HG03378 (cell line): ENCODE results near the gene SNRPD3.

ENCODE experiments used
- ATAC-seq: cut with Tn5 transposase; IDR thresholded peaks from one replicate; pipeline ENCODE4 v1.9.1; 2021; ENCODE audit warnings: mild to moderate bottlenecking, moderate library complexity; ENCODE audit not compliant: unreplicated experiment

The SNRPD3 gene

DNA sequence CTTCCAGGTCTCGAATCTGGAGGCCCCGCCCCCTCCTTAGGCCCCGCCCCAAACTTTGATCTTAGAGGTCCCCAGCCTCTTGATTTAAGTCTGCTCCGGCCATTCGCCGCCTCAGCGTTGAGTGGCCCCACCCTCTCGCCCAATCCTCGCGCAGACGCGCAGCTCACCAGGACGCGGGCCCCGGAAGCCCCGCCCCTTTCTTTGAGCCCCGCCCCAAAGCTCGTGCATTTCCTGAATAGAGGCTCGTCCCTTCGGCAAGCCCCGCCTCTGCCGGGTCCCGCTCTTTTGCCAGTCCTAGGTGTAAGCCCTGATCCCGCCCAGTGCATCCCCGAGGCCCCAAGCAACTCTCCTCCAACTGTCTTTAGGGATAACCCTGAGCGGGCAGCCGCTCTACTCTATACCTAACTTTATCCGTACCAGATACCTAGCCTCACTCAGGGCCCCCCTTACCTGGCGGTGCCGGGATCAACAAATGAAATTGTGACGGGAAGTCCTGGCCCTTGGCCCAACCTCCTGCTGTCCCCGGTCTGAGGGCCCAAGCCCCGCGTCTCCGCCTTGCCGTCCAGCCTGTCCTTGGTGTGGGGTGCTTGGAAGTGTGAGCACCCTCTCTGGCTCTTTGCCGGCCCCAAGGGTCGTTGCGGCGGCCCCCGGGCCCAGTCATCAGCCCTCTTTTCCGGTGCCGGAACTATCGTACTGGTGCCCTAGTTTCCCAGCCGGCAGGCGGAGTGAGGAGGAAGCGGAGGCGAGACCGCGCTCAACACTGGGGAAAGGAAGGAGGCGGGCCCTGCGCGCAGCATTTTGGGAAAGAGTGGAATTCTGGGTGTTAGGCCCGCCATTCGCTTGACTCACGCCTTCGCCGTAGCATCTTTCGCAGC is at the start of gene SNRPD3:
Gene SNRPD3 (plus strand): TSS at position 835 of the 875 bp plus-strand sequence. CDS start 1,676 bp downstream, outside the sequence.
- peak; percentile 60 for ATAC-seq

DNA sequence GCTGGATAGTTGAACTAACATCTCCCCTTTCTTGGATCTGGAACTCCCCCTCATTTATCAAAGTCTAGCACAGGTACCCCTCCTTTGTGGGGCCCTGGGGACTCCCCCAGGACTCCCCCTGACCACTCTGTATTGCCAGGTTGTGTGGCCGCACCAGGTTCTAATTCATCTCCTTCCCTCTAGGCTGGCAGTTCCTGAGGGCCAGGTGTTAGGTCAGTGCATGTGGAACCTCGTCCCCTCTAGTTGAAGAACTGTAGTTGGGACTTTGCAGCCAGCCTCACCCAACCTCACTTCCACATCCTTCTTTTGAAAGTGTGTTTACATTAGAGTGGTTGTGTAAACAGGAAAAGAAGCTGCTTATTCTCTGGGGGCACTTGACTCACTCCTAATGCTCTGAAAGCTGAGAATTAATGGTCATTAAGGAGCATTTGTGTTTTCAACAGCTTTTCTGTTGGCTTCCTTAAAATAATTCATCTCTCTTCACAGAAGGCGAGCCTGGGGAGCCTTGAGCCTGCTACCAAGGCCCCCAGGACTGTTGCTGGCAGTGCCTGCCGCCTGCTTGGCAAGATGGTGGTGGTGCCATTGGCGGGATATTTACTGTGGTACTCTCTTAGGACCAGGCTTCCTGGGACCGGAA is 48.9 kb upstream of the SNRPD3 start:
- no peak for ATAC-seq

GRCh38 chr22:24507716-24508115 is 48.1 kb upstream of the SNRPD3 start:
- ATAC-seq, result no peak

DNA sequence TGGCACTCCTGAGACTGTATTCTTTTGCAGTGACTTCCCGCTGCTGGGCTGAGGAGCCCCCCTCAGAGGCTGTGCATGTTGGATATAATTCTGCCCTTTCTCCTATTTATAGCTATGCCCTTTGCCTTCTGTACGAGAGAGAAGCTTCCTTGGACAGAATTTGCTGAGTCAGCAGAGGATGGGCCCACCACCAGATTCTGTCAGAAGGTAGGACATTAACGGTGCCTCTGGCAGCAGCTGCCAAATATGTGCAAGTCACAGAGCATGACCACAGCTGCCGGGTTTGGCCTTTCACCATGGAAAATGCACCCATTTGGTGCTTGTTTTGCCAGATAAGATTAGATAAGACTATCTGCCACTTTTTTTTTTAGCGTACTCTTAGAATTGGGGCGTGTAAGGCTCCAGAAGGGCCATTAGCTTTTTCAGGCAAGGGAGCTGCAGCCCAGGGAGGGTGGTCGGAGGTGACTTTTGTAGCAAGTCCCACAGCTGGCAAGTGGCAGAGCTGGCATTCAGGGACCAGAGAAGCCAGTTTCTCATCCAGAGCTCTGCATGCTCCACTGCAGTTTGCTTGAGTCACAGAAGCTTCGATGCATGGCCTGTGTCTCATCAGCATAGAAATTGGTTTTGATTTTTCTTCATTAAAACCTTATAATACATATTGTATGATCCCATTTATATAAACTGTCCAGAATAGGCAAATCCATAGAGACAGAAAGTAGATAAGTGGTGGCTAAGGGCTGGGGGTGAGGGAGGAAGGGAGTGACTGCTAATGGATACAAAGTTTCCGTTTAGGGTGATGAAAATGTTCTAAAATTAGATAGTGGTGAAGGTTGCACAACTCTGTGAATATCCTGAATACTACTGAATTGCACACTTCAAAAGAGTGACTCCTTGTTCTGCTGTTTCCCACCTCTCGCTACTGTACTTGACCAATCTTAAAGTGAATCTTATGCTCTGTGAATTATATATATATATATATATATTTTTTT is 44.9 kb upstream of the SNRPD3 start:
- no peak for ATAC-seq

GRCh38 chr22:24512043-24512442 is 43.8 kb upstream of the SNRPD3 start:
- ATAC-seq, result no peak

DNA sequence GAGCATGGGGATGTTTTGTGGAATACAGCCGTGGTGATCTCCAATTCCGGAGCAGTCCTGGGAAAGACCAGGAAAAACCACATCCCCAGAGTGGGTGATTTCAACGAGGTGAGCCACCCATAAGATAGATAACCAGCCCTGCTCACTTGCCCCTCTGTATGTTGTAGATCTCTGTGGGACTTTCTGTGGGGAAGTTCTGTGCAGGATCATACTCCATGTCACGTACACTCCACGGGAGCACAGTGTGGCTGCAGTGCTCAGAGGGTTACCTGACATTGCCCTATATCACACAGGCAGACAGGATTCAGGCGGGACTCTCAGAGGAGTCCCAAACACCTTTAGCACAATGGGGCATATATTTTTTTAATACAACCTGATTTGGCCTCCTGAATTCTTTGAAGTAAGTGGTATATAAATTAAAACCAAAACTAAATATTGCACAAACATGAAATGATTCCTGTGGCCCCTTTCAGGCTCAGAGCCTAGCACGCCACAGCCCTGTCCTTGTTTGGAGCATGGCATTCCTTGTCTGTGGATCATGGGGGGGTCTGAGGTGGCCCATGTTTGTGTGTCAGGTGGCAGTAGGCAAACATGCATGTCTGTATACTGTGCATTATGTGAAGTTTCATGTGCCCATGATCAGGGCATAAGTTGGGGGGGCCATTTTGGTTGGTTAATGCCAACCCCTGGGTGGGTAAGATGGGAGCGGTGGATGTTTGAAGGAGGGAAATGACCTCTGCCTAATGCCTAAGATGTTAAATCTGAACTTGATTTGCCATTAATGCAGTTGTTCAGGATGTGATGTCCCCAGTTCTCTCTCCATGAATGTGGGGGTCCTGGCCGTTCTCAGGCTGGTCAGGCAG is 42.2 kb upstream of the SNRPD3 start:
- ATAC-seq, result no peak

GRCh38 chr22:24514241-24515026 is 41.4 kb upstream of the SNRPD3 start:
- ATAC-seq, result no peak

DNA sequence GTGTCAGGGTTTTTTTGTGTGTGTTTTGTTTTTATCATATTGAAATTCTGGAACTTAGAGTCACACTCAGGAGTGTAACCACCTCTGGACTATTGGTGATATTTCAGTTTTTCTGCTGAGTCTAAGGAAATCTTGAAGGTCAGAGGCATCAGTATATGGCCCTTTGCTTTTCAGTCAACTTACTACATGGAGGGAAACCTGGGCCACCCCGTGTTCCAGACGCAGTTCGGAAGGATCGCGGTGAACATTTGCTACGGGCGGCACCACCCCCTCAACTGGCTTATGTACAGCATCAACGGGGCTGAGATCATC is 40.8 kb upstream of the SNRPD3 start:
- no peak for ATAC-seq

DNA sequence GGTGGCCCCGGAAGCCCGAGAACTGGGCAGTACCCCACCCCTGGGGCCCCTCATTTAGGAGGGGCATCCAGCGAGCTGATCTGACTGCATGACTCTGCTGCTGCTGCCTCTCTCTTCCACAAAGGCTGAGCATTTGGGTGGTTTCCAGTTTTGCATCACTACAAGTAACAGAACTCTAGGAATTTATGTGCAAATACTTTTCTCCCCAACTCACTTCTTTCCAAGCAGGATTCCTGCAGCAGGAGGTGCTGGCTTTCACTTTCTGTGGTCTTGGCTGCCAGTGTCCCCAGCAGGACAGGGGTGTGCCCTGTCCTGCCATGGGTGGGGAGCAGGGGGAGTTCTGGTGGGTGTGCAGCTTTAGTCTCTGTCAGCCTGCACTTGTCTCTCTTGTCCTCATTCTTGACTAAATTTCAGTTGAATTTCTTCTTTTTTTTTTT is 39.5 kb upstream of the SNRPD3 start:
- ATAC-seq, result no peak

GRCh38 chr22:24517446-24517845 is 38.4 kb upstream of the SNRPD3 start:
- no peak for ATAC-seq

GRCh38 chr22:24518228-24518627 is 37.6 kb upstream of the SNRPD3 start:
- no peak for ATAC-seq

GRCh38 chr22:24518771-24519485 is 36.9 kb upstream of the SNRPD3 start:
- no peak for ATAC-seq

GRCh38 chr22:24519496-24519895 is 36.3 kb upstream of the SNRPD3 start:
- no peak for ATAC-seq

- ATAC-seq, result no peak
Measured at GRCh38 chr22:24521791-24522245, 34.0 kb upstream of the SNRPD3 start.

DNA sequence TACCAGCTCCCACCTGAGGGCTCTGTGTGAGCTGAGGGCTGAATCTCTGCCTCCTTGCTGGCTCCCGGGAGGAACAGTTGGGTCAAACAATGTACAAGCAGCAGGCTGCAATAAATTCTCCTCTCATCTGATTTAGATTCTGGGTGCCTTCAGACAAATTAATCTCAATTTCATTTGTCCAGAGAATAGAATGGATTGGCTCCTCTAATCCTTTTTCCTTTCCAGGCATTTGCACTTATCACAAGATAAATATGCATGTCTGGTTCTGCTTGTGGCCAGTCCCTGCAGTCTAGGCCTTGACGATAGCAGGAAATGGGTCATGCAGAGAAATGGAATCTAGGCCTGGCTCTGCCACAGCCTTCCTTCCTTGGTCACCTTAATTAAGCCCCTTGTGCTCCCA is 31.9 kb upstream of the SNRPD3 start:
- ATAC-seq, result no peak

- peak; percentile 64 for ATAC-seq
Measured at GRCh38 chr22:24525416-24526037, 30.3 kb upstream of the SNRPD3 start.

DNA sequence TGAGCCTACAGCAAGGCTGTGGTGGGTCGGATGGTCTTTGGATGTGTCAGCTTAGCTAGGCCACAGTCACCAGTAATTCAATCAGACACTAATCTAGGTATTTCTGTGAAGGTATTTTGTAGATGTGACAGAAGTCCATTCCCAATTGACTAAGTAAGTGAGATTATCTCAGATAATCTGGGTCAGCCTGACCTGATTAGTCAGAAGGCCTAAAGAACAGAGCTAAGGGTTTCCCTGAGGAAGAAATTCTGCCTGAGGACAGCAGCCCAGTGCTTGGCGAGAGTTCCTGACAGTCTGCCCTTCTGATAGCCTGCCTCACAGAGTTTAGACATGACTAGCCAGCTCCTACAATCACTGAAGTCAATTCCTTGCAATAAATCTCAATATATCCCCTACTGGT is 29.6 kb upstream of the SNRPD3 start:
- ATAC-seq, result no peak

DNA sequence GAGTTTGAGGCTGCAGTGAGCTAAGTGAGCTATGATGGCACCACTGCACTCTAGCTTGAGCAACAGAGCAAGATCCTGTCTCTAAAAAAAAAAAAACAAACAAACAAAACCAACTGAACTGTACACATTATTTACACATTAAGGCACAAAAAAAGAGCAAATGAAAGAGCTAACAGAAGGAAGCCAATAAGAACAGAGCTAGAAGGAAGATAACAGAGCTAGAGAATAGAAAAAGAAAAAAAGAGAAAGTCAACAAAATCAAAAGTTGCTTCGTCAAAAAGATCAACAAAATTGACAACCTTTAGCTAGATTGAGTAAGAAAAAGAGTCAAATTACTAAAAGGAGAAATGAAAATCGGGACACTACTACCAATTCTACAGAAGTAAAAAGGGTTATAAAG is 25.9 kb upstream of the SNRPD3 start:
- ATAC-seq, result no peak
